Bronchial epithelial cell (primary cell): ENCODE measurements around the gene PSTPIP1. TPM values are rescaled to one million over a fixed set of nuclear protein-coding genes. Genes with fewer than 3 reads are reported as not detected.

Source experiments
- DNase-seq: peaks from one replicate; pipeline ENCODE4 v3.0.0-alpha.2; 2010; ENCODE audit warnings: low read depth
- FAIRE-seq: peaks from 2 replicates; lab custom pipeline; 2011; peaks lifted over from hg19 to GRCh38; lab: Jason Lieb, UNC
- H3K27me3 ChIP-seq: 2 replicates; pipeline ENCODE4 v1.5.1; 2011; ENCODE audit warnings: low read length; ENCODE audit not compliant: control insufficient read depth, insufficient read depth
- H3K36me3 ChIP-seq: 2 replicates; pipeline ENCODE4 v1.5.1; 2011; ENCODE audit warnings: low read length; ENCODE audit not compliant: control insufficient read depth, insufficient read depth
- H3K4me3 ChIP-seq: 2 replicates; pipeline ENCODE4 v1.5.1; 2011; ENCODE audit warnings: mild to moderate bottlenecking, low read depth, low read length, control low read depth
- total RNA-seq: library from RNA; depleted of rRNA; stranded (reverse); fragments of >200 nt; gene quantifications from 2 replicates; pipeline ENCODE4 v1.2.1, GENCODE V29; 2014
- TF ChIP-seq, protein P1 (sequence below): IDR thresholded peaks from 2 replicates; pipeline ENCODE4 v1.5.1; 2011; ENCODE audit warnings: mild to moderate bottlenecking, moderate library complexity, low read length, control low read depth, inconsistent platforms; ENCODE audit not compliant: insufficient read depth, severe bottlenecking

PSTPIP1 gene
- total RNA-seq, 1 donor from 2014 or later, result not detected

DNA sequence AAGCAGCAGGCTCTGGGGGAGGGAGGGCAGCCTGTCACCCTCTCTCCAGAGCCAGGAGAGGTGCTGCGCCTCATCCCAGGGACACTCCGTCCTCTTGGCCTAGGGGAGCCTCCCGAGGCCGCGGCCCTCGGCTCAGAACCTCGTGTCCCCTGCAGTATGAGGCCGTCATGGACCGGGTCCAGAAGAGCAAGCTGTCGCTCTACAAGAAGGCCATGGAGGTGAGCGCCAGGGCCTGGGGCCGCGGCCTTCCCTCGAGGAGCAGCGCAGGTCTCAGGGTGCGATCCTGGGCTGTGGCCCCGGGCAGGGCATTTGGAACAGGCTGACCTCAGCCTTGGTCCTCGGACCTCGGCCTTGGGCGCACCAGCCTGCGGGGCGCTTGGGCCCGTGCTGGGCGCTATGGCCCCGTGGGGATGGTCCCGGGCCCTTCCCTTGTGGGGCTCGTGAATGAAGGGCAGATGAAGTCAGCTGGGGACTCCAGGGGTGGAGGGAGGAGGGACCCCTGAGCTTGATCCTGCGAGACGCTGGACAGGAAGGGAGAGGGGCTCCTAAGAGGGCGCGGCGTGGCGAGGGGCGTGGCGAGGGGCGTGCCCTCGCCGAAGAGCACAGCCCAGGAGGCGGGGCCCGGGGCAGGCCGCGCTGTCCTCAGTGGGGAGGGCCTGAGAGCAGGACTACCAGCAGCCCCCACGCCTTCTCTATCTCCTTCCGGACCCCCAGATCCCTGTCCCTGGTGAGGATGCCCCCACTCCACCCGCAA lies 32.9 kb downstream of the PSTPIP1 start:
- DNase-seq (no peak), FAIRE-seq (no peak)
- TF ChIP-seq, protein P1, sequence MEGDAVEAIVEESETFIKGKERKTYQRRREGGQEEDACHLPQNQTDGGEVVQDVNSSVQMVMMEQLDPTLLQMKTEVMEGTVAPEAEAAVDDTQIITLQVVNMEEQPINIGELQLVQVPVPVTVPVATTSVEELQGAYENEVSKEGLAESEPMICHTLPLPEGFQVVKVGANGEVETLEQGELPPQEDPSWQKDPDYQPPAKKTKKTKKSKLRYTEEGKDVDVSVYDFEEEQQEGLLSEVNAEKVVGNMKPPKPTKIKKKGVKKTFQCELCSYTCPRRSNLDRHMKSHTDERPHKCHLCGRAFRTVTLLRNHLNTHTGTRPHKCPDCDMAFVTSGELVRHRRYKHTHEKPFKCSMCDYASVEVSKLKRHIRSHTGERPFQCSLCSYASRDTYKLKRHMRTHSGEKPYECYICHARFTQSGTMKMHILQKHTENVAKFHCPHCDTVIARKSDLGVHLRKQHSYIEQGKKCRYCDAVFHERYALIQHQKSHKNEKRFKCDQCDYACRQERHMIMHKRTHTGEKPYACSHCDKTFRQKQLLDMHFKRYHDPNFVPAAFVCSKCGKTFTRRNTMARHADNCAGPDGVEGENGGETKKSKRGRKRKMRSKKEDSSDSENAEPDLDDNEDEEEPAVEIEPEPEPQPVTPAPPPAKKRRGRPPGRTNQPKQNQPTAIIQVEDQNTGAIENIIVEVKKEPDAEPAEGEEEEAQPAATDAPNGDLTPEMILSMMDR, result no peak
- peaks cover 2% of the 10 kb centered on the region for H3K27me3 ChIP-seq
- H3K4me3 ChIP-seq, result no peak overlapping the region
- H3K36me3 ChIP-seq, result no peaks in the 10 kb centered on the region

DNA sequence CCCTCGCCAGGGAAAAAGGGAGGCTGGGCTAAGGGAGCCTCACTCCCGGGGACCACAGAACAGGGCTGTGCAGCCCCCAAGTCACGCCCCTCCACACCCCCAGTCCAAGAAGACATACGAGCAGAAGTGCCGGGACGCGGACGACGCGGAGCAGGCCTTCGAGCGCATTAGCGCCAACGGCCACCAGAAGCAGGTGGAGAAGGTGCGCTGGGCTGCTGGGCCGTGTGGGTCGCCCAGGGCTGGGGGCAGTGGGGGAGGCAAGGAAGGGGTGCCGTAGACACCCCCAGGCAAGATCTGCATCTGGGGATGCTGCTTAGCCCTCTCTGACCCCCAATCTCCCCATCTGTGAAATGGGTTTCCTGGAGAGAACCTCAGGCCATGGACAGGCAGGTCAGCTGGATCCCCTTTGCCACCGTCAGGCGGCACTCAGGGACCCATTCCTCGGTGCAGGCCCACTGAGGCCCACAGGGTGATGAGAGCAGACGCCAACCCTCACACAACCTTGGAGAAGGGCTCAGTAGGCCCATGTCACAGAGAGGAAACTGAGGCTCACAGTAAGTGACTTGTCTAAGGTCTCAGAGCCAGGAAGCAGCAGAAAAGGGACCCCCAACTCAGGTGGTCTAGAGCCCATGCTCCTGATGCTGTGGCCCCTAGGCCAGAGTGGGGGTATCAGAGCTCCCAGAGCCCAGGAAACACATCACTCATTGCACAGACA lies 33.7 kb downstream of the PSTPIP1 start:
- FAIRE-seq (no peak), DNase-seq (no peak)
- Histone ChIP-seq H3K27me3 (peaks cover 2% of the 10 kb centered on the region), H3K36me3 (no peaks in the 10 kb centered on the region), H3K4me3 (no peak overlapping the region)
- TF ChIP-seq, protein P1, result no peak

DNA sequence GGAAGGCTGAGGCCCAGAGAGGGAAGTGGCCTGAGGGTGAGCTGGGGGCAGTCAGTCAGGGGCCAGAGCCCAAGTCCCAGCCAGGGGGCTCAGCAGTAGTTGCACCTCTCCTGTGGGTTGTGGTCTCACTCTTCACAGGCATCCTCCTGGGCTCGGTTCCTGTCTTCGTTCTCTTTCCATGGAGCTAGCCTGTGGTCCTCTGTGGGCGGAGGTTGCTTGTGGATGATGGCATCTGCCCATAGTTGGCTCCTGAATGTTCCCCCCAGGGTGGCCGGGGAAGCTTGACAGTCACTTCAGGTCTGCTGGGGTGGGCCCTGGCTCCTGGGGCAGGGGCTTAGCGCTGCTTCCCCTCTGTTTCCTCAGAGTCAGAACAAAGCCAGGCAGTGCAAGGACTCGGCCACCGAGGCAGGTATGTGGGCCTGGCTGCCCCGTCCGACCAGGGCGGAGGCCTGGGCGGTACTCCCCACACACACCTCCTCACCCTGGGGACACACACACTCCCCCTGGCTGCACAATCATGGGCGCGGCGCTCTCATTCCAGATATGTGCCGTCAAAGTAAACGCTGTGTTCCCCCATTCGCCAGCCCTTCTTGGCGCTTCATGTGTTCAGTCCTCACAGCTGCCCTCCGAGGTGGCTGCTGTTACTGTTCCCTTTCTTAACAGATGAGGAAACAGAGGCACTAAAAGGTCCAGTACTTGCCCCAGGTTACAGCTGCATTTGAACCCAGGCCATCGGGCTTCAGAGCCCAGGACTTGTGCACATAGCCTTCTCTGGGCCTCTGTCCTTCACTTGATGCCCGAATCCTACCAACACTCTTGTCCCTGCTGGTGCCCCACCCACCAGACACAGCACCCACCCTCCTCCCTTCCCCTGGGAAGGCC lies 34.5 kb downstream of the PSTPIP1 start:
- no peak for FAIRE-seq
- Histone ChIP-seq H3K4me3 (no peak overlapping the region), H3K36me3 (no peaks in the 10 kb centered on the region), H3K27me3 (peaks cover 2% of the 10 kb centered on the region)
- no peak for DNase-seq
- TF ChIP-seq, protein P1, result no peak

DNA sequence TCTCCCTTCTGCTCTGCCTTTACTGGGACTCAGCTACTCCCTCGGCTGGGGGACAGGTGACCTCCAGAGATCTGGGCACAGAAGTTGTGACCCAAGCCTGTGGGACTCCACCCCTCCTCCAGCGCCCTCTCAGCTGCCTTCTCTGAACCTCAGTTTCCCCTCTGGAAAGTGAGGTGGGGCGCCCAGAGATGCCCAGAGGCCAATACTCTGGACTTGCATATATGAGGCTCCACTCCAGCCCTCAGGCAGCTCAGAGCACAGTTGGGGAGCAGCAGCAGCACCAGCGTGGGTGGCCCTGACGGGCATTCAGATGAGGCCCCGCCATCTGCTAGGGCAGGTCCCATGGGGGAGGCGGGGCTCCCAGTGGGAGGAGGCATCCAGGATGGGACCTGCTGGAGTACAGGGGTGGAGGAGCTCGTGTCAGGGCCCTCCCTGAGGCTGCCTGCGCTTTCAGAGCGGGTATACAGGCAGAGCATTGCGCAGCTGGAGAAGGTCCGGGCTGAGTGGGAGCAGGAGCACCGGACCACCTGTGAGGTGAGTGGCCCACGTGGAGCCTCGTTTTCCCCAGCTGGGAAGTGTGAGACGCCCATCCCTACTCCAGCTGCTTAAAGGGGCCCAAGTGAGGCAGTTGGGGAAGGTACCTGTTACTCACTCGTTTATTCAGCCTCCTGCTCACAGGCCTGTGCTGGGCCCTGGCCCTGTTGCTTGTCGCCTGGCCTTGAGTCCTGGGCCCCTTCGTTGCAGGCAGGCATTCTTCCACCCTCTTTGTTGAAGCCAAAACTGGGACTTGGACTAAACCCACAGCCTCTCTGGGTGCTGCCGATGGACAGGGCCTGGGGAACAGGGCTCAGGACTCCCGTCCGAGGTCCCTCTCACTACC lies 35.4 kb downstream of the PSTPIP1 start:
- FAIRE-seq (no peak), DNase-seq (no peak)
- TF ChIP-seq, protein P1, result no peak
- Histone ChIP-seq H3K4me3 (no peak overlapping the region), H3K36me3 (no peaks in the 10 kb centered on the region), H3K27me3 (peaks cover 2% of the 10 kb centered on the region)

DNA sequence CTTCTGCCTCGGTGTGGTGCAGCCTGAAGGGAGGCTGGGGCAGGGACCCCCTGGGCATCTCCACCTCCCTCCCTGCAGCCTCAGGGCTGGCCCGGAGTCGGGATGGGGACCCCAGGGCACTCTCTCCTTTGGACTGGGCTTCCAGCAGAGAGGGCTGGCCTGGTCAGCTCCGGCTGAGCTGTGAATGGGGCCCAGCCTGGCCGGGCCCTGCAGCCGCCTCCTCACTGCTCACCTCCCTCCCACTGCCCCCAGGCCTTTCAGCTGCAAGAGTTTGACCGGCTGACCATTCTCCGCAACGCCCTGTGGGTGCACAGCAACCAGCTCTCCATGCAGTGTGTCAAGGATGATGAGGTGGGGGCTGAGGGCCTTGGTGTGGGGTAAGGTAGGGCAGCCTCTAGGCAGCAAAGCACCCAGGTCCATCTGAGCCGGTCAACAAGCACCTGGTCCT lies 36.0 kb downstream of the PSTPIP1 start:
- FAIRE-seq, result peak; percentile 18
- TF ChIP-seq, protein P1, result no peak

More for the DNA sequence above, 36.0 kb downstream of the PSTPIP1 start:
- Histone ChIP-seq H3K4me3 (no peak overlapping the region), H3K27me3 (peaks cover 2% of the 10 kb centered on the region), H3K36me3 (no peaks in the 10 kb centered on the region)
- DNase-seq, result no peak
